GM19397 (cell line): ENCODE results near the gene EEF1AKMT3.

Experiments
- ATAC-seq: cut with Tn5 transposase; IDR thresholded peaks from one replicate; pipeline ENCODE4 v1.9.1; 2021; ENCODE audit warnings: mild to moderate bottlenecking, moderate library complexity; ENCODE audit not compliant: unreplicated experiment

Gene EEF1AKMT3

GRCh38 chr12:57735198-57735855, 37.1 kb upstream of the EEF1AKMT3 start:
- ATAC-seq = no peak

- ATAC-seq = no peak
These were observed 36.3 kb upstream of the EEF1AKMT3 start for GRCh38 chr12:57735952-57736740.

- ATAC-seq = no peak
These were observed 35.5 kb upstream of the EEF1AKMT3 start for GRCh38 chr12:57736741-57737466.

- no peak for ATAC-seq
These were observed 34.6 kb upstream of the EEF1AKMT3 start for GRCh38 chr12:57737467-57738460.

GRCh38 chr12:57738661-57739237, 33.7 kb upstream of the EEF1AKMT3 start, which contains the start of gene AGAP2:
Gene AGAP2, minus strand, starts transcription at chr12:57738742. Its CDS starts 496 bp downstream, at chr12:57738246.
- ATAC-seq = no peak

GRCh38 chr12:57739387-57739786, 33.0 kb upstream of the EEF1AKMT3 start:
- no peak for ATAC-seq

GRCh38 chr12:57739914-57740538, 32.4 kb upstream of the EEF1AKMT3 start:
- no peak for ATAC-seq

GRCh38 chr12:57740656-57741412, 31.6 kb upstream of the EEF1AKMT3 start:
- ATAC-seq = peak; percentile 52

- ATAC-seq = no peak
These were observed 31.0 kb upstream of the EEF1AKMT3 start for GRCh38 chr12:57741413-57741789.

- ATAC-seq = peak; percentile 42
These were observed 30.3 kb upstream of the EEF1AKMT3 start for GRCh38 chr12:57741844-57742738.

GRCh38 chr12:57743769-57744168, 28.6 kb upstream of the EEF1AKMT3 start:
- ATAC-seq = no peak

- ATAC-seq = peak; percentile 32
These were observed 28.1 kb upstream of the EEF1AKMT3 start for GRCh38 chr12:57744194-57744776.

- peak; percentile 84 for ATAC-seq
These were observed 27.5 kb upstream of the EEF1AKMT3 start, which contains the start of gene TSPAN31 for GRCh38 chr12:57744777-57745484. Gene TSPAN31, plus strand, starts transcription at chr12:57745039. Its CDS starts 116 bp downstream, at chr12:57745155.

- no peak for ATAC-seq
These were observed 26.9 kb upstream of the EEF1AKMT3 start for GRCh38 chr12:57745485-57745881.

- no peak for ATAC-seq
These were observed 26.4 kb upstream of the EEF1AKMT3 start for GRCh38 chr12:57746025-57746424.

GRCh38 chr12:57749061-57749460, 23.4 kb upstream of the EEF1AKMT3 start:
- ATAC-seq = no peak
